Cardiac fibroblast (primary cell): ENCODE results near the gene LDLRAD3.

Experiments used
- DNase-seq, 2 donors: peaks; one replicate each; pipeline versions ENCODE4 v3.0.0 to v3.0.0-alpha.2; 2010; ENCODE audit warnings: low read depth in 2 of 2
- H3K4me3 ChIP-seq, 2 donors: replicated peaks in 1 of 2; 1 replicate in 1 of 2; 2 replicates in 1 of 2; pipeline ENCODE4 v1.5.1; 2011; ENCODE audit warnings: low read depth in 2 of 2, low read length in 2 of 2, mild to moderate bottlenecking in 2 of 2, moderate library complexity in 1 of 2
- TF ChIP-seq, protein P1 (sequence below): IDR thresholded peaks from one replicate; pipeline ENCODE4 v1.5.1; 2011; ENCODE audit warnings: low read depth, mild to moderate bottlenecking, low read length, inconsistent platforms

LDLRAD3 gene

GRCh38 chr11:35914816-35915215, 29.0 kb upstream of the LDLRAD3 start:
- TF ChIP-seq, protein P1, sequence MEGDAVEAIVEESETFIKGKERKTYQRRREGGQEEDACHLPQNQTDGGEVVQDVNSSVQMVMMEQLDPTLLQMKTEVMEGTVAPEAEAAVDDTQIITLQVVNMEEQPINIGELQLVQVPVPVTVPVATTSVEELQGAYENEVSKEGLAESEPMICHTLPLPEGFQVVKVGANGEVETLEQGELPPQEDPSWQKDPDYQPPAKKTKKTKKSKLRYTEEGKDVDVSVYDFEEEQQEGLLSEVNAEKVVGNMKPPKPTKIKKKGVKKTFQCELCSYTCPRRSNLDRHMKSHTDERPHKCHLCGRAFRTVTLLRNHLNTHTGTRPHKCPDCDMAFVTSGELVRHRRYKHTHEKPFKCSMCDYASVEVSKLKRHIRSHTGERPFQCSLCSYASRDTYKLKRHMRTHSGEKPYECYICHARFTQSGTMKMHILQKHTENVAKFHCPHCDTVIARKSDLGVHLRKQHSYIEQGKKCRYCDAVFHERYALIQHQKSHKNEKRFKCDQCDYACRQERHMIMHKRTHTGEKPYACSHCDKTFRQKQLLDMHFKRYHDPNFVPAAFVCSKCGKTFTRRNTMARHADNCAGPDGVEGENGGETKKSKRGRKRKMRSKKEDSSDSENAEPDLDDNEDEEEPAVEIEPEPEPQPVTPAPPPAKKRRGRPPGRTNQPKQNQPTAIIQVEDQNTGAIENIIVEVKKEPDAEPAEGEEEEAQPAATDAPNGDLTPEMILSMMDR: no peak
- no peak overlapping the region for H3K4me3 ChIP-seq

GRCh38 chr11:35916270-35916669, 27.6 kb upstream of the LDLRAD3 start:
- no peak overlapping the region for H3K4me3 ChIP-seq
- TF ChIP-seq, protein P1: no peak
- no peak for DNase-seq

More at GRCh38 chr11:35914816-35915215, 29.0 kb upstream of the LDLRAD3 start:
- peak in 1 of 2 donors; percentile 19 for DNase-seq

DNA sequence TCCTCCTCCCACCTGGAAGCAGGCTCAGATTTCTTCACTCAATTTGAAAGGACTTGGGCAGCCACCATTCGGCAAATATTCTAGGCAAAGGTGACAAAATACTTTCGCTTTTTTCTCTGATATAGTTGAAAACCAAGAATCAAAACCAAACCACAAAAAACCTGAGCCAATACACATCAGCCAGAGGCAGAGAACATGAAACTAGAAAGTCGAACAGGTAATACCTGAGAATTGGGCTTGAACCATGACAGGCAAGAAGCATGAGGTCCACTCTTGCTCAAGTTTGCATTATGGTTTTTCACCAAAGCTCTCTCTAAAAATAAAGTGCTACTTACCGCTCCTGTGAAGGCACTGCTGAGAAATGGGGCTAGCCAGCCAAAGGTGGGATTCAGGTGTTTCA, 26.2 kb upstream of the LDLRAD3 start:
- no peak overlapping the region for H3K4me3 ChIP-seq
- DNase-seq: no peak
- TF ChIP-seq, protein P1: no peak

GRCh38 chr11:35918716-35919115, 25.1 kb upstream of the LDLRAD3 start:
- no peak for DNase-seq
- no peak overlapping the region for H3K4me3 ChIP-seq
- TF ChIP-seq, protein P1: no peak

DNA sequence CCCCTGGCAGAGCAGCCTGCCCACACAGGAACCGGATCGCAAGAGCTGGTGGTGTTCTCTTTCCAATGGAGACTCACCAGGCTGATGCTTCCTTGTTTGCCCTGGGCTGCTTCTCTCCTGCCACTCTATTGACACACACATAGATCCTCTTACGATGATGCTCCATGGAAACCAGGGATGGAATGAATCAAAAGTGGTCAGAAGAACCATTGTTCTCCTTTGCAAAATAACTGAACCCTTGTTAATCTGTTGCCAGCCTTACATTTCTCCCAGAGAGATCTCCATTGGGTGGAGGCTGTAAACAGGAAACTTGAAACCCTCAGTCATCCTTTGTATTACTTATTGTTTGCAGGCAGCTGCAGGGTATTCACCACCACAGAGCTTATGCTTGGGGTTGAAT, 24.6 kb upstream of the LDLRAD3 start:
- TF ChIP-seq, protein P1: no peak
- H3K4me3 ChIP-seq: no peak overlapping the region
- peak; percentile 29 to 76 for DNase-seq

DNA sequence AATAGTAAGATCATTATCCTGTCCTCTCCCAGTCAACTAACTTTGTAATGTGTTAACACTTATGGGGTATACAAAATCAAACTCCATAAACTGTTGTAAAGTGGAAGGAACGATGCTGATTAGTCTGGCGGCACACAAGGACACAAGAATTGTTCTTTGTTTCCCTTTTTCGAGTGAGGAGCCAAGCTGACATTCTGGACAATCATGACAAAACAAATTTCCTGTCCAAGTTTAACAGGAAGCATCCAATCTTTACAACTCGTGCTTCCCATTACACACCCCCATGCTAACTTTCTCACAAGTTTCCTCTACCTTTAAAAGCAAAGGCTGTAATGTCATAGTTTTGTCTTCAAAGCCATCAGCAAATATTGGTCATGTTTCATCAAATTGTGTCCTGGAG, 20.4 kb upstream of the LDLRAD3 start:
- no peak overlapping the region for H3K4me3 ChIP-seq
- TF ChIP-seq, protein P1: no peak
- peak; percentile 7 to 20 for DNase-seq

- TF ChIP-seq, protein P1: no peak
- no peak overlapping the region for H3K4me3 ChIP-seq
- DNase-seq: no peak
These were observed 19.1 kb upstream of the LDLRAD3 start for GRCh38 chr11:35924811-35925210.
